Measurements from ENCODE around the gene CRTAC1.

GRCh38 chr10:98001736-98002135, 28.7 kb downstream of the CRTAC1 start:
- TF ChIP-seq CTCF (IDR thresholded peaks at IDR 0.05; ENCODE audit: insufficient read depth, low read length), result no peak
- no peak for TF ChIP-seq REST (IDR thresholded peaks at IDR 0.05; ENCODE audit: insufficient replicate concordance, low read depth)
- TF ChIP-seq POLR2AphosphoS5 (IDR thresholded peaks at IDR 0.05; ENCODE audit: low read depth), result no peak
- TF ChIP-seq SPI1 (IDR thresholded peaks at IDR 0.05; ENCODE audit: borderline replicate concordance, low read depth), result no peak

Data from HL-60 (cell line).